HG02623 (cell line): ENCODE measurements around the gene KHDC4.
"Not testable (repeated sequence)": the region's sequence is repeated elsewhere in the genome, so short reads cannot be mapped to it uniquely, and the experiment has no call there.

Experiments
- ATAC-seq: cut with Tn5 transposase; IDR thresholded peaks from one replicate; pipeline ENCODE4 v1.9.1; 2021; ENCODE audit warnings: moderate library complexity; ENCODE audit not compliant: unreplicated experiment

The KHDC4 gene

DNA sequence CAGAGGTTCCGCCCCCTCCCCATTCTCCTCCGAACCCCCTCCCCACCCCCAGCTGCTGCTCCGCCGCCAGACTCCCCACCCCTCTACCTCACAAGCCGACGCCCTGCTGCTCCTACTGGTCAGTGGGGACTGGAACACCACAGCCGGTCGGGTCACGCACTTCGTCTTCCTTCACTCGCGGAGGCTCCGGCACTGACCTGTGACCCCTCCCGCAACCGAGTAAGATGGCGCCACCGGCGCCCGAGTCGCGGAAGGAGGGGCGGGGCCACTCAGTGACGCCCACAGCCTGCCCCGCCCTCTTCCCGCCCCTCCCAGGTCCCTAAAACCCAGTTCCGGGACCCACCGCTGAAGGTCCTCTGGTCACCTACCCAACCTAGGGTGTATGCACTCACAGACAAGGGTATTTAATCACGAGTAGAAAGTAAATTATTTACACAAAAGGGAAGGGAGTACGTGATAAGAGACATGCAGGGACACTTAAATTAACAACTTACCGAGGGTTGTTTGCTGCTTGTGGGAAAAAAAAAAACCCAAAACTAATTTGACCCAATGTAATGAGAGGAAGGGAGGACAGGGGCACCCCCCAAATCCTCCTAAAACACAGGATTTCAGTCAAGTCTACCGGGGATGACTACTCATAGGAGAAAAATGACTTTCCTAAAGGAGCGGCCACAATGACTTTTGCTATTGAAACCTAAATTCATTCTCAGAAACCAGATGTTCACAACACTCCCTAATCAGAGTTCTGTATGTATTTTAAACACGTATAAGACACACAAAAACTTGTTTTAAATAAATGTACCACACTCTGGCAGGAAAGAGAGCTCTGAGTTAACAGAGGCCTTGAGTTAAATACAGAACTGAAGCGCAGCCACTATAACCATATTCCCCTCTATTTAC lies 22.8 kb downstream of the KHDC4 start, which contains the start of gene RIT1:
Gene RIT1, minus strand, starts transcription at position 194 of the 900 bp plus-strand sequence. CDS start 588 bp downstream, outside the sequence.
- peak; percentile 58 for ATAC-seq

DNA sequence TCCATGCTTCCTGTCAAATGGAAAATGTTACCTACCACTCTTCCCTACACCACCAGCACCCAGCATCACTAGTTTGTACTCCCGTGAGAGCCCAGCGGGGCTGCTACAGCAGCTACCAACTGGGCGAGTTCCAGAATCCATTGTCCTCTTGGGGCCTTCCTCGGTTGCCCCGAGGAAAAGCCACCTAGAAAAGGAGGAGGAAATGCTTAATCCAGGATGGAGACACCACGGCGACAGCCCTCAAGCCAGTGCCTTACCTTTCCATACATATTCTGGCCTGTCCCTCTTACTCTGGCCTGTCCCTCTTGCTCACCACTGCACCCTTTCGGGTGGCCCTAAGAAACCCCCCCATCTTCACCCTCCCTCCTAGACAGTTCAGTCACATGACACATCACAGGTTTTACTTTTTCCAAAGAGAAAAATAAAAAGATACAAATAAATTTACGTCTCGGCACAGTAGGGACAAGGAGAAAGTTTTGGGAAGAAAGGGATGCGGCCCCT lies 23.5 kb downstream of the KHDC4 start:
- peak; percentile 18 for ATAC-seq

DNA sequence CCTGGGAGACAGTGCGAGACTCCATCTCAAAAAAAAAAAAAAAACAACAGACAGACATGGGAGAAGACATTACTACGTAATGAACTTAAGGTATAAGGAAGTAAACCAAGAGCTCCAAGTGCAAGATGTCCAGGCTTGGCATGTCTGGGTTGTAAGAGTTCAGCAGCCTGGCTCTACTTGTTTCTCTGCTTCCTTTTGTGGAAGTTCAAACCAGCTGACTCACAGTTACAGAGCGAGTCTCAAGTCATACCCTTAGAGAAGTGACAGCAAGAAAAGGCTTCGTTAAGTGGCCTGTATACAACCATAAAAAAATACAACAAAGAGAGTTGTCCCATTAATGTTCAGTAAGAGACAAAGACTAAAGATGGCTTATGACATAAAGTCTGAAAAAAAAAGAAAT lies 24.3 kb downstream of the KHDC4 start:
- ATAC-seq: no peak

DNA sequence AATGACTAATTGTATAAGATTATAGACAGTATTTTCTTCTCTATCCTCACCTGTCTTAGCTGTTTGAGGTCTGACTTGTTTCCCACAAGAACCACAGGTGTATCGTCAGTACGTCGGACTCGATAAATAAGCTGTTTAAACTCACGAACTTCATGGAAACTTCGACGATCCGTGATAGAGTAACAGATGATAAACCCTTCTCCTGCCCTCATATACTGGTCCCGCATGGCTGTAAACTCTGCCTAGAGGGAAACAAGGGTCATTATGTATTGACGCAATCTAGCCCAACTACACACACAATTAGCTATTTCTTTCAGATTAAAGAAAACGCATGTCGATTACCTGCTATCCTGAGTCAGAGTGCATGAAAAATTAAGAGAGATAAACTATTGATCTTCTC lies 30.0 kb downstream of the KHDC4 start:
- no peak for ATAC-seq

DNA sequence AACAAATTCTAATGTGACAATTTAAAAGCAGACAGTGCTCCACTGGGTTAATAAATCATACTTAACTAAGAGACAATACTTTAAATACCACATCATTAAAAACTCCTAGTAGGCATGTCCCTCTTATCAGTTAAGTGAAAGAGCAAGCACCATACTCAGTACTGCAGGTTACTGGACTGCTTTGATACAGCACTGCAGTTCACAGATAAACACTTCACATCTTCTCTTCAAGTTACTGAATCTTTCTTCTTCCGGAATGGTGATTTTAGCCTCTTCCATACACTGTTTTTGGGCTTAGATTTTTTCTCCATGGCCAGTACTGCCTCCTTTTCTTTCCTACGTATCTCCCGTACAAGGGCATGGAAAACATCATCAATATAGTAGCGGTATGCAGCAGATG lies 34.1 kb downstream of the KHDC4 start:
- no peak for ATAC-seq

DNA sequence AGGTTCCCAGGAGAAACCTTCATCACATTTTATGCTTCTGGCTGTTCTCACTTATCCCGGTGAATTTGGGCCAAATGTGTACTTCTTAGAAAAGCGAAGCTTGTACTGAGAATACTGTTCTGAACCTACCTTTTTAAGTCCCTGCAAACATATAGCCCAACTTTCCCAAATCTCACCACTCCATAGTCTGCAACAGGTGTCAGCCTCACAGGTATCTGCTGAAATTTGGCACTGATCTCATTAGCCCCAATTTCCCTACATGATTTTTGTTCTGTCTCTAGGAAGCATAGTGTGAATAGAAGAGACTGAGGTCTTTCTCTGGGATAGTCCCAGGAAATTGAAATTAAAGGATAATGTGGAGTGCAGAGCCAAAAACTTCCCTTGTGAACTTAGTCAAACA lies 34.5 kb downstream of the KHDC4 start:
- no peak for ATAC-seq

GRCh38 chr1:155898888-155899287 lies 35.3 kb downstream of the KHDC4 start:
- no peak for ATAC-seq

DNA sequence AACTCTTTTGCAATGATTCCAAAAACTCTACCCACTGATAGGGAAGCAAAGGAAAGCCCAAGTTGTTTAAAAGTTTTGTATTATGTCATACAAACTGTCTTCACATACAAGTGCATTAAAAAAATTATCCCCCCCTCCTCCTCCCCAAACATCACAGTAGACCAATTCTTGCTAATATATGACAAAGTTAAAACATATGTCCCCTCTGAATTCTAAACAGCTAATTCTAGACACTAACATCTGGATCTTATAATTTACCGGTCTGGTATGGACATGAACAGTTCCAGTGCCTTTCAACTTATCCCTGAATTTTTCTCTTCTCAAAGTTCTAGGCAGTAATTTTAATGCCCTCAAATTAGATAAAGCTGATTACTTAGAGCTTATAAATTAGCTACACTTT lies 36.5 kb downstream of the KHDC4 start:
- ATAC-seq: no peak

GRCh38 chr1:155896476-155896875 lies 37.7 kb downstream of the KHDC4 start:
- ATAC-seq: not testable (repeated sequence)

DNA sequence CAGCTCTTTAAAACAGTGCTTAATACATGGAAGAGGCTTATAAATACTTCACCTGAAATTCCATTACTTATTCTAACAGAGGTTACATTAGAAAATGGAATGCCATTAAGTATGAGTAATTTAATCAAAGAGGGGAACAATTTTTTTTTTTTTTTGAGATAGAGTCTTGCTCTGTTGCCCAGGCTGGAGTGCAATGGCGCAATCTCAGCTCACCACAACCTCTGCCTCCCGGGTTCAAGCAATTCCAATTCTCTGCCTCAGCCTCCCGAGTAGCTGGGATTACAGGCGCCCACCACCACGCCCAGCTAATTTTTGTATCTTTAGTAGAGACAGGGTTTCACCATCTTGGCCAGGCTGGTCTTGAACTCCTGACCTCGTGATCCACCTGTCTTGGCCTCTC lies 38.6 kb downstream of the KHDC4 start:
- ATAC-seq: not testable (repeated sequence)

DNA sequence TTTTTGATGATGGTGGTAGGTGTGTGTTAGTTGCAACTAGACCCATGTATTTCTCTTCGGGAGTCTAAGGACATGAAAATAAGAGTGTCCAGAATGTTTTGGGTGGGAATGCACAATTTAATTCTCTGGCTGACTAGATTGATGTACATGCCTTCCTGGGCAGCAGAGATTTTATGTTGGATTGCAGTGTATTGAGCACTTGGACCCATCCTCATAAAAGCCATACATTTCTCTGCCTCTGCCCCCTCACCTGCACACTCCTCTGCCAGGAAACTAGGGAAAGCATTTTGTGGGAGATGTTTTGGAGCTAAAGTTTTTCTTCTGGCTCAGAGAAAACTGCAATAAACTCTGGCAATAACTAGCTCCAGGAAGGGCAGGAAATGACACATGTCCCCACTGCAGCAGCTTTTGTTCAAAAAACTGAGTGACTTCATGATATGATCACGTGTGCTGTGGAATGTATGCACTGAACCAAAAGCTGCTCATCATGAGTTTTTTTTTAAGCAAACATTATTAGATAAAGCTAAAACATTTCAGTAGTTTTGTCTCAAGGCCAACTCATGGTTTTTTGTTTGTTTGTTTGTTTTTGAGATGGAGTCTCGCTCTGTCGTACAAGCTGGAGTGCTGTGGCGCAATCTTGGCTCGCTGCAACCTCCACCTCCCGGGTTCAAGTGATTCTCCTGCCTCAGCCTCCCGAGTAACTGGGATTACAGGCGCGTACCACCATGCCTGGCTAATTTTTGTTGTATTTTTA lies 40.6 kb downstream of the KHDC4 start:
- no peak for ATAC-seq

DNA sequence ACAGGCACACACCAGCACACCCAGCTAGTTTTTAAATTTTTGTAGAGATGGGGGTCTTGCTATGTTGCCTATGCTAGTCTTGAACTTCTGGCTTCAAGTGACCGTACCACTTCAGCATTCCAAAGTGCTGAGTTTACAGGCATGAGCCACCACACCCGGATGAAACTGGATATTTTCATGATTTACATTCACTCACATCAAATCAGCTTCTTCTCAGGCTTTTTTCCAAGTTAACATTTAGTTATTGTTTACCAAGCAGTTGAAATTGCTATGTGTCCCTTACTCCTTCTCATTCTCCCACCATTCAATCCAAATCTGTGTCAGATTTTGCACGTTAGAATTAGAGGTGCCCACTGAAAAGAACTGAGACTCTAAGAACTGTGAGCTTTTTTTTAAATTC lies 41.4 kb downstream of the KHDC4 start:
- ATAC-seq: no peak

DNA sequence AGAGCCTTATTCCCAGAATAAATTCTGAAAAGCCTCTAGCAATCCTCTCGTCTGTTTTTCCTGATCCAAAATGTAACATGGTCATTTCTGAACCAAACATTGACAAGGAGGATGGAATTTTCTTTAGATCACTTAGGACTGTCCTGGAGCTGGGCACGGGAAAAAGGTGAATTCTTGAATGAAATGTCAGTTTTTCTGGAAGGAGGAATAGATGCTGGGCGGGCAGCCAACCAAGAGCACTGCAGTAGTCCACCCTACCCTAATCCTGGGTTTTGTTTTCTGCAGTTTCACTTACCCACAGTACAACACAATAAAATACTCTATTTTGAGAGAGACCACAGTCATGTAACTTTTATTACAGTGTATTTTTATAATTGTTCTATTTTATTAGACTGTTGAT lies 44.0 kb downstream of the KHDC4 start:
- no peak for ATAC-seq

- no peak for ATAC-seq
These were observed 44.6 kb downstream of the KHDC4 start for GRCh38 chr1:155889566-155889965.

- no peak for ATAC-seq
These were observed 45.7 kb downstream of the KHDC4 start for GRCh38 chr1:155888481-155888880.

- no peak for ATAC-seq
These were observed 49.2 kb downstream of the KHDC4 start for GRCh38 chr1:155884982-155885381.

DNA sequence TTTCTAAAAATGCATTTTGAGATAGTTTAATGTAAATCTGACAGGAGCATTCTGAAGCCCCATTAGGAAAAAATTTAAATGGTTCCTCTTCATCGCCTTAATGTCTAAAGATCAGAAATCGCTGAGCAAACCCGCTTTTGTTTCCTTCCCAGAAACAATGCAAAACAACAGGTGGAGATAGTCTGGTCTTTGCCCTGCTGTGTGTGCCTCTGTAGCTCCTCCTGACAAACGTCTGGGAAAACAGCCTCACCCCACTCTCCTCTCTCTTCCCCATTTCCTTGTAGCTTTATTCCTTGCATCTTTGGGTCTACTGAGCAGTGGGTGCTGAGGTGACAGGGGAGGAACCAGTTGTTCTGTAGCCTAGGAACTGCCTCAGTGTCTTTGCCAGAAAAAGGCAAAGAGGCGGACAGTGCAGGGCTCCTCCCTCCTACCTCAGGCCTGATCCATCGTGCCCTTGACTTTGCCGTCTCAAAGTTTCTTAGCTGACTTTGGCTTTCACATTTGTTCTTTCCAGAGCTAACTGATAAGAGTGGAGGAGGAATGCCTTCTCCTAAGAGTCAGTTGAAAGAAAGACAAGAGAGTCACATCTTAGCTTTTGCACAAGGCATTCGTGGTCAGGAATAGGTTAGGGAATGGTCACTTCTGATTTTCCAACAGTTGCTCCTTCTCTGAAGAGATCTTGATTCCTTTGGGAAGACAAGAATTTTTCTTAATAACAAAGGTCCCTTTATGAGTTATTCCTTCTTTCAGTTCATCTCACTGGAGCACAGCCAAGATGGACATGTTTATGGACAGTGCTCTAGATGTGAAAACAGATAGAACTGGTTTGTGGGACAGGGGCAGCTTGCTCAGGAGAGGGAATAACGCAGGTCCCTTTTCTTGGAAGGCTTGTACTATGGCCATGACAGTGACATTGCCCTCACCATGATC lies 49.9 kb downstream of the KHDC4 start:
- no peak for ATAC-seq

DNA sequence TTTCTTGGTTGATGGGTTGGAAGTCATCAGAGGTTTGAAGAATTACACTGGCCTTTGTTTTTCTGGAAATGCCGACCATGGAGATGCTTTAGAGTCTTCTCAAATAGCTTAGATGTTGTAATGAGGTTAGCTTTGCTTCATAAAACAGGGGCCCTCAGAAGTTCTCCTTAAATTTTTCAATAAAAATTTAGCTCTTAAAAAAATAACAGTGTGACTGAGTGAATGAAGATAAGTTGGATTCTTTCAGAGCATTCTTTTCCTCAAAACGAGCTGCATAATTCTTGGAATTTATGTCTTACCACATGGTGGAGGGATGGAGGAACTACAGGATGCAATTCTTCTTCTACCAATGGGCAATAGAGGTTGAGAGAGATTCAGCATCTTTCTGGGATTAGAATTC lies 51.4 kb downstream of the KHDC4 start:
- ATAC-seq: no peak

GRCh38 chr1:155882235-155882634 lies 52.0 kb downstream of the KHDC4 start:
- ATAC-seq: no peak

DNA sequence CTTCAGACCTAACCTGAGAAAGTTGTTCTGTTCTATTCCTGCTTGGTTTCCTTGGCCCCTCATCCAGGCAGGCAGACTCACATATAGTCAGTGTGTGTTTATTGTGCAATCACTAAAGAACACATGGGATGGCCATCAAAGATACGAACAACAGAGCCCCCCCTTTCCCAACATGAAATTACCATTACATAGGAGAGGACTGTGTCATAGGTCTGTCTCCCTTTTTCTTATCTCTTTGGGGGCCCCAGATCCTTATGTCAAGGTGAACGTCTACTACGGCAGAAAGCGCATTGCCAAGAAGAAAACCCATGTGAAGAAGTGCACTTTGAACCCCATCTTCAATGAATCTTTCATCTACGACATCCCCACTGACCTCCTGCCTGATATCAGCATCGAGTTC lies 53.3 kb downstream of the KHDC4 start:
- no peak for ATAC-seq

- ATAC-seq: no peak
These were observed 54.0 kb downstream of the KHDC4 start for GRCh38 chr1:155880251-155880650.
